ENCODE data around the gene METTL8. TPM values are rescaled to one million over a fixed set of nuclear protein-coding genes. Genes with fewer than 3 reads are reported as not detected.

METTL8 gene
- total RNA-seq, 1 donor = 29.8 TPM

GRCh38 chr2:171271386-171271785 is 162.4 kb downstream of the METTL8 start:
- TF ChIP-seq CTCF (IDR thresholded peaks at IDR 0.05; ENCODE audit: insufficient read depth, low read depth, low read length) = no peak
- DNase-seq (ENCODE audit: low read depth) = no peak
- H3K4me3 ChIP-seq (ENCODE audit: low read depth, low read length) = no peak overlapping the region

- TF ChIP-seq CTCF (IDR thresholded peaks at IDR 0.05; ENCODE audit: insufficient read depth, low read depth, low read length) = no peak
- no peak overlapping the region for H3K4me3 ChIP-seq (ENCODE audit: low read depth, low read length)
These were observed 165.7 kb downstream of the METTL8 start for GRCh38 chr2:171267855-171268629.

More at GRCh38 chr2:171267855-171268629, 165.7 kb downstream of the METTL8 start:
- no peak for DNase-seq (ENCODE audit: low read depth)

Other genes starting within 250 kb of the METTL8 start
- gene DCAF17, start 236 bp upstream of the METTL8 start, total RNA-seq = 24.2 and 29.4 TPM in 2 replicates
- gene CYBRD1, start 88.5 kb upstream of the METTL8 start, total RNA-seq = 113 and 189 TPM in 2 replicates